WTC11 (cell line): ENCODE measurements around the gene HPSE2. TPM values are rescaled to one million over a fixed set of nuclear protein-coding genes. Genes with fewer than 3 reads are reported as not detected.

Source experiments
- ATAC-seq: fragments of 200-7000 bp; cut with Tn5 transposase; 2 replicates; pipeline ENCODE4 v1.10.0; 2021; ENCODE audit warnings: mild to moderate bottlenecking, moderate library complexity
- CTCF ChIA-PET: fragments of 300-600 bp; sonication (Branson Sonifier 250); formaldehyde crosslinking; loops from one replicate; lab custom pipeline; 2021; ENCODE audit warnings: antibody characterized with exemption; lab: Charles Lee
- POLR2A ChIA-PET: fragments of 350-600 bp; sonication (Branson Sonifier 250); formaldehyde crosslinking; loops from one replicate; lab custom pipeline; 2021; ENCODE audit warnings: antibody characterized with exemption; lab: Charles Lee
- DNase-seq: peaks from one replicate; pipeline ENCODE4 v3.0.0; 2021; ENCODE audit warnings: low spot score
- H3K27ac Mint-ChIP-seq: 2 replicates; pipeline ENCODE4 v1.8.0; 2021; ENCODE audit warnings: mixed read lengths
- H3K27me3 Mint-ChIP-seq: 2 replicates; pipeline ENCODE4 v1.8.0; 2021; ENCODE audit warnings: low read depth, mild to moderate bottlenecking, moderate library complexity, mixed read lengths
- H3K36me3 Mint-ChIP-seq: 2 replicates; pipeline ENCODE4 v1.8.0; 2021; ENCODE audit warnings: mixed read lengths
- H3K4me1 Mint-ChIP-seq: 2 replicates; pipeline ENCODE4 v1.8.0; 2022; ENCODE audit warnings: mixed read lengths
- H3K4me3 Mint-ChIP-seq: 2 replicates; pipeline ENCODE4 v1.8.0; 2021; ENCODE audit warnings: mild to moderate bottlenecking, moderate library complexity, mixed read lengths
- H3K9me3 Mint-ChIP-seq: 2 replicates; pipeline ENCODE4 v1.8.0; 2021; ENCODE audit warnings: mixed read lengths
- ARID4B ChIP-seq: sonication (generic); formaldehyde crosslinking; IDR thresholded peaks from 2 replicates; pipeline ENCODE4 v1.8.0; 2023; ENCODE audit warnings: missing genetic modification reagents, mild to moderate bottlenecking, borderline replicate concordance
- CDX4 ChIP-seq: fragments of 250-450 bp; sonication (Bioruptor Pico); IDR thresholded peaks from 2 replicates; pipeline ENCODE4 v1.9.0; 2021; ENCODE audit warnings: moderate library complexity, mild to moderate bottlenecking, inconsistent platforms, borderline replicate concordance
- CREB1 ChIP-seq: sonication (generic); formaldehyde crosslinking; IDR thresholded peaks from 2 replicates; pipeline ENCODE4 v1.8.0; 2023; ENCODE audit warnings: mild to moderate bottlenecking, missing genetic modification reagents
- ELF4 ChIP-seq: sonication (generic); formaldehyde crosslinking; IDR thresholded peaks from 2 replicates; pipeline ENCODE4 v1.8.1; 2022; ENCODE audit warnings: low read depth, mild to moderate bottlenecking, moderate library complexity, missing genetic modification reagents
- EMX1 ChIP-seq: fragments of 250-450 bp; sonication (Bioruptor Pico); IDR thresholded peaks from 2 replicates; pipeline ENCODE4 v1.8.0; 2021; ENCODE audit warnings: mild to moderate bottlenecking
- FOXK1 ChIP-seq: sonication (generic); formaldehyde crosslinking; IDR thresholded peaks from 2 replicates; pipeline ENCODE4 v1.8.0; 2022; ENCODE audit warnings: mild to moderate bottlenecking, moderate library complexity, missing genetic modification reagents
- GABPB1 ChIP-seq: sonication (generic); formaldehyde crosslinking; IDR thresholded peaks from 2 replicates; pipeline ENCODE4 v1.8.1; 2023; ENCODE audit warnings: mild to moderate bottlenecking, missing genetic modification reagents
- GRHL2 ChIP-seq: fragments of 250-450 bp; sonication (Bioruptor Pico); IDR thresholded peaks from 2 replicates; pipeline ENCODE4 v1.8.0; 2022; ENCODE audit warnings: mild to moderate bottlenecking, moderate library complexity; ENCODE audit not compliant: insufficient replicate concordance, severe bottlenecking
- NFYB ChIP-seq: sonication (generic); formaldehyde crosslinking; conservative IDR thresholded peaks from 2 replicates; pipeline ENCODE4 v1.8.0; 2022; ENCODE audit warnings: low read depth, missing genetic modification reagents
- NR3C1 ChIP-seq: sonication (generic); formaldehyde crosslinking; conservative IDR thresholded peaks from 2 replicates; pipeline ENCODE4 v1.8.1; 2023; ENCODE audit warnings: low read depth, mild to moderate bottlenecking, missing genetic modification reagents
- OVOL2 ChIP-seq: fragments of 250-450 bp; sonication (Bioruptor Pico); IDR thresholded peaks from 2 replicates; pipeline ENCODE4 v1.9.0; 2021; ENCODE audit warnings: mild to moderate bottlenecking, borderline replicate concordance
- STAT6 ChIP-seq: sonication (generic); formaldehyde crosslinking; conservative IDR thresholded peaks from 2 replicates; pipeline ENCODE4 v1.8.1; 2023; ENCODE audit warnings: mild to moderate bottlenecking, low read depth, missing genetic modification reagents, moderate library complexity
- ZNF121 ChIP-seq: sonication (generic); formaldehyde crosslinking; IDR thresholded peaks from 2 replicates; pipeline ENCODE4 v1.8.0; 2023; ENCODE audit warnings: missing genetic modification reagents
- ZNF138 ChIP-seq: sonication (generic); formaldehyde crosslinking; conservative IDR thresholded peaks from 2 replicates; pipeline ENCODE4 v1.8.1; 2022; ENCODE audit warnings: mild to moderate bottlenecking, moderate library complexity, missing genetic modification reagents
- ZNF532 ChIP-seq: fragments of 250-450 bp; sonication (Bioruptor Pico); IDR thresholded peaks from 2 replicates; pipeline ENCODE4 v1.9.0; 2021; ENCODE audit warnings: mild to moderate bottlenecking, borderline replicate concordance
- total RNA-seq: library from RNA; stranded (reverse); gene quantifications from 3 replicates; pipeline ENCODE4 v1.2.3, GENCODE V29; 2021
- TF ChIP-seq, protein P1 (sequence below): sonication (generic); formaldehyde crosslinking; IDR thresholded peaks from 2 replicates; pipeline ENCODE4 v1.8.1; 2022; ENCODE audit warnings: mild to moderate bottlenecking, missing genetic modification reagents, moderate library complexity, borderline replicate concordance

HPSE2 gene
- total RNA-seq, 1 experiment from 2014 or later, result 0.66 TPM

- no peak overlapping the region for H3K27ac Mint-ChIP-seq
- TF ChIP-seq ARID4B, result no peak
- TF ChIP-seq, protein P1, sequence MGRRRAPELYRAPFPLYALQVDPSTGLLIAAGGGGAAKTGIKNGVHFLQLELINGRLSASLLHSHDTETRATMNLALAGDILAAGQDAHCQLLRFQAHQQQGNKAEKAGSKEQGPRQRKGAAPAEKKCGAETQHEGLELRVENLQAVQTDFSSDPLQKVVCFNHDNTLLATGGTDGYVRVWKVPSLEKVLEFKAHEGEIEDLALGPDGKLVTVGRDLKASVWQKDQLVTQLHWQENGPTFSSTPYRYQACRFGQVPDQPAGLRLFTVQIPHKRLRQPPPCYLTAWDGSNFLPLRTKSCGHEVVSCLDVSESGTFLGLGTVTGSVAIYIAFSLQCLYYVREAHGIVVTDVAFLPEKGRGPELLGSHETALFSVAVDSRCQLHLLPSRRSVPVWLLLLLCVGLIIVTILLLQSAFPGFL (CRISPR knock-in tag), result no peak
- TF ChIP-seq ELF4 (CRISPR knock-in tag), result no peak
- no peak for TF ChIP-seq GABPB1
- no peak for TF ChIP-seq OVOL2
- no peak for TF ChIP-seq FOXK1 (CRISPR knock-in tag)
- TF ChIP-seq NFYB (CRISPR knock-in tag), result no peak
- no peak for TF ChIP-seq EMX1
- no peak for TF ChIP-seq NR3C1
- CTCF ChIA-PET, result no interaction called here
- no peak for ATAC-seq
- H3K4me1 Mint-ChIP-seq, result peaks cover 11% of the 10 kb centered on the region
- H3K9me3 Mint-ChIP-seq, result no peaks in the 10 kb centered on the region
- POLR2A ChIA-PET, result interaction anchor here (1.3 kb wide), 1 partner anchor 10 kb away, joined by 3 read pairs; no protein-coding TSS in a partner anchor
- no peaks in the 10 kb centered on the region for H3K36me3 Mint-ChIP-seq
- DNase-seq, result no peak
- H3K27me3 Mint-ChIP-seq, result no peaks in the 10 kb centered on the region
- no peak overlapping the region for H3K4me3 Mint-ChIP-seq
Measured at GRCh38 chr10:98956576-98957260, 278.9 kb downstream of the HPSE2 start.

DNA sequence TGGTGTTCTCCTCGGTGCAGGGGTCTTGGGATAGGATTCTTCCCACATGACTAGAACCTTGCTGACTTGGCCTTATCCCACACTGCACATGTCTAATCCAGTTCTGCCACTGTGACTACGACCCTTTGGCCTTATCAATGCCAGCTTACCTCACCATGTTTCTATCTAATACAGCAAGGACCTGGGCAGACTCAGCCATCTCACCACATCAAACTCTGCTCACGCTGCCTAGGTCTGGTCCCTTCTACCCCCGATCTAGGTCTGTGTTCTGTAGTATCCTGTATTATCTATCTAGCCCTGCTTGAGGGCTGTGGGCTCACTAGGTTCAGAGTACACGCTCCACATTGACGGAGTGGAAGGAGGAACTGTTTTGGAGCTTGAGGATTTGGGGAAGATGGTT lies 282.4 kb downstream of the HPSE2 start:
- ChIA-PET POLR2A (no interaction called here), CTCF (no interaction called here)
- no peak for DNase-seq
- Mint-ChIP-seq H3K4me3 (no peak overlapping the region), H3K4me1 (no peaks in the 10 kb centered on the region), H3K27me3 (no peaks in the 10 kb centered on the region), H3K27ac (no peak overlapping the region)
- ATAC-seq, result no peak
- TF ChIP-seq ZNF121 (CRISPR knock-in tag) (no peak), CDX4 (CRISPR knock-in tag) (no peak), STAT6 (CRISPR knock-in tag) (no peak)
- TF ChIP-seq, all 79 proteins: peak for 0
- Mint-ChIP-seq H3K9me3 (no peaks in the 10 kb centered on the region), H3K36me3 (no peaks in the 10 kb centered on the region)

GRCh38 chr10:98951269-98952000 lies 284.2 kb downstream of the HPSE2 start:
- Mint-ChIP-seq H3K27ac (no peak overlapping the region), H3K27me3 (no peaks in the 10 kb centered on the region), H3K4me1 (no peaks in the 10 kb centered on the region), H3K36me3 (no peaks in the 10 kb centered on the region), H3K9me3 (no peaks in the 10 kb centered on the region), H3K4me3 (no peak overlapping the region)
- ChIA-PET CTCF (no interaction called here), POLR2A (no interaction called here)
- DNase-seq, result no peak
- no peak for ATAC-seq
- TF ChIP-seq CREB1 (CRISPR knock-in tag) (no peak), GRHL2 (CRISPR knock-in tag) (no peak), ZNF532 (no peak), ZNF138 (CRISPR knock-in tag) (no peak)
- TF ChIP-seq, protein P1 (CRISPR knock-in tag), result no peak
